ENCODE data around the gene KAZN. TPM values are rescaled to one million over a fixed set of nuclear protein-coding genes. Genes with fewer than 3 reads are reported as not detected.
A peak's percentile ranks its signal among the peaks of the same experiment; 100 is the strongest.

KAZN gene
- total and polyA plus RNA-seq, 2 of the 8 experiments (the other 6 are each of a cell fraction or from before 2014, with no cell fraction given), result 3.7 to 11.8 TPM

DNA sequence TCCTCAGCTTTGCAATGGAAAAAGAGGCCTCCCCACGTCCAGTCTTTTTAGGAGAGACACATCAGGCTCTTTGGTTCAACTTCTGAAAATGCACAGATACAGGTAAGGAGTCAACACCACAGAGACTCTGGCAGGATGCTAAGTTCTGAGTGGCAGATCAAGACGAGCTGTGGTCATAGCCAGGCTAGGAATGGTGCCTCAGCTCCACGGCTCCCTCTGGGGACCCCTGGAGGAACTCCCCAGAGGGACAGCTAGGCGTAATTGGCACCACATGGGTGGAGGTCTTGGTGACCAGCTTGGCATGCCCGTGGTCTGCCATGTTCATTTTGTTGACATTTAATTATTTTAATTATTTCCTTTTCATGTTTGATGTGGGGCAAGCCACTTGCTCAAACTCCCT, 206.1 kb downstream of the KAZN start:
- Histone ChIP-seq H2BK12ac (ENCODE audit: low read depth, low read length) (no peak overlapping the region), H3K23me2 (ENCODE audit: low read depth, low read length) (no peaks in the 10 kb centered on the region), H2BK5ac (ENCODE audit: low read depth, low read length) (no peak overlapping the region), H3K9ac (replicated peaks in 1 of 4; ENCODE audit: extremely low read depth in 1 of 4, low read depth in 3 of 4, low read length in 3 of 4) (no peak overlapping the region), H3K27me3 (replicated peaks in 1 of 4; ENCODE audit: control insufficient read depth in 3 of 4, extremely low read depth in 1 of 4, insufficient read depth in 3 of 4, low read length in 3 of 4) (no peaks in the 10 kb centered on the region), H4K8ac (ENCODE audit: extremely low read depth, insufficient read depth, low read length) (no peak overlapping the region), H3K4ac (replicated peaks; ENCODE audit: insufficient read length, low read depth, low read length) (no peak overlapping the region), H4K20me1 (replicated peaks in 1 of 2; ENCODE audit: control insufficient read depth in 1 of 2, insufficient read depth in 2 of 2, low read length in 2 of 2) (no peaks in the 10 kb centered on the region), H3K4me3 (ENCODE audit: extremely low read depth in 1 of 4, insufficient read depth in 2 of 4, low read depth in 3 of 4, low read length in 4 of 4) (no peak overlapping the region), H2BK15ac (ENCODE audit: low read length) (no peak overlapping the region), H3K36me3 (ENCODE audit: control insufficient read depth in 2 of 4, insufficient read depth in 4 of 4, low read length in 3 of 4) (no peaks in the 10 kb centered on the region), H2BK120ac (replicated peaks; ENCODE audit: low read depth, low read length) (no peak overlapping the region), H2AFZ (ENCODE audit: low read length) (no peak overlapping the region), H2AK5ac (ENCODE audit: low read depth, low read length) (no peak overlapping the region), H4K5ac (ENCODE audit: insufficient read length, low read depth, low read length) (no peak overlapping the region), H3K27ac (ENCODE audit: low read depth, low read length) (no peak overlapping the region), H3K4me2 (ENCODE audit: insufficient read depth in 1 of 2, low read depth in 2 of 2, low read length in 2 of 2) (no peak overlapping the region), H2BK20ac (ENCODE audit: low read length) (no peak overlapping the region), H4K91ac (replicated peaks; ENCODE audit: insufficient read length, low read length) (no peak overlapping the region), H3K79me2 (ENCODE audit: control insufficient read depth in 1 of 2, insufficient read depth in 2 of 2, low read length in 2 of 2) (no peaks in the 10 kb centered on the region), H3K18ac (ENCODE audit: extremely low read depth, low read length) (no peak overlapping the region), H3K56ac (replicated peaks; ENCODE audit: insufficient read length, low read depth, low read length) (no peak overlapping the region), H3K14ac (ENCODE audit: insufficient read length) (no peak overlapping the region), H3K79me1 (ENCODE audit: low read depth, low read length) (no peaks in the 10 kb centered on the region), H3K4me1 (replicated peaks in 1 of 4; ENCODE audit: control insufficient read depth in 3 of 4, insufficient read depth in 4 of 4, low read length in 3 of 4) (no peaks in the 10 kb centered on the region), H3K23ac (ENCODE audit: insufficient read length) (no peak overlapping the region), H3K9me3 (ENCODE audit: insufficient read depth in 2 of 2, low read depth in 1 of 2, low read length in 1 of 2) (peaks cover 15 to 20% of the 10 kb centered on the region in 2 experiments)
- FAIRE-seq, result no peak
- TF ChIP-seq, protein P1, sequence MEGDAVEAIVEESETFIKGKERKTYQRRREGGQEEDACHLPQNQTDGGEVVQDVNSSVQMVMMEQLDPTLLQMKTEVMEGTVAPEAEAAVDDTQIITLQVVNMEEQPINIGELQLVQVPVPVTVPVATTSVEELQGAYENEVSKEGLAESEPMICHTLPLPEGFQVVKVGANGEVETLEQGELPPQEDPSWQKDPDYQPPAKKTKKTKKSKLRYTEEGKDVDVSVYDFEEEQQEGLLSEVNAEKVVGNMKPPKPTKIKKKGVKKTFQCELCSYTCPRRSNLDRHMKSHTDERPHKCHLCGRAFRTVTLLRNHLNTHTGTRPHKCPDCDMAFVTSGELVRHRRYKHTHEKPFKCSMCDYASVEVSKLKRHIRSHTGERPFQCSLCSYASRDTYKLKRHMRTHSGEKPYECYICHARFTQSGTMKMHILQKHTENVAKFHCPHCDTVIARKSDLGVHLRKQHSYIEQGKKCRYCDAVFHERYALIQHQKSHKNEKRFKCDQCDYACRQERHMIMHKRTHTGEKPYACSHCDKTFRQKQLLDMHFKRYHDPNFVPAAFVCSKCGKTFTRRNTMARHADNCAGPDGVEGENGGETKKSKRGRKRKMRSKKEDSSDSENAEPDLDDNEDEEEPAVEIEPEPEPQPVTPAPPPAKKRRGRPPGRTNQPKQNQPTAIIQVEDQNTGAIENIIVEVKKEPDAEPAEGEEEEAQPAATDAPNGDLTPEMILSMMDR (IDR thresholded peaks at IDR 0.05; ENCODE audit: control extremely low read depth in 1 of 3, insufficient read depth in 1 of 3, low read depth in 1 of 3, low read length in 3 of 3), result peak; percentile 70 to 82 (median 80)
- TF ChIP-seq YY1 (IDR thresholded peaks at IDR 0.05; ENCODE audit: low read depth, low read length) (0 out of 2 replicates have a peak, but pooled peaks have one; percentile 34), RAD21 (IDR thresholded peaks at IDR 0.05 in 1 of 2, conservative IDR thresholded peaks at IDR 0.05 in 1 of 2; ENCODE audit: low read depth in 2 of 2, low read length in 2 of 2) (peak; percentile 72 to 81), KDM5A (IDR thresholded peaks at IDR 0.05; ENCODE audit: low read length) (no peak)
- WGBS, 2 experiments (ENCODE audit: extremely low coverage in 1 of 2, insufficient coverage in 1 of 2, insufficient read length in 1 of 2, insufficient replicate concordance in 2 of 2, low coverage in 1 of 2, low lambda C conversion rate in 2 of 2, missing lambda C conversion rate in 1 of 2), result 72% methylated on average over 5 of the region's 5 CpGs; no CpG with 5 or more reads in 1 of the 2 experiments
- CTCF ChIA-PET (ENCODE audit: partially characterized antibody), result interaction anchor here (0.7 to 3.7 kb wide), 41 partner anchors 8 to 338 kb away, joined by 3 to 20 read pairs (median 4); no protein-coding TSS in a partner anchor
- POLR2A ChIA-PET (ENCODE audit: partially characterized antibody), result interaction anchor here (0.8 kb wide), 1 partner anchor 223 kb away, joined by 3 read pairs; no protein-coding TSS in a partner anchor
- DNase-seq (ENCODE audit: low read depth in 1 of 2, low spot score in 2 of 2), result peak; percentile 19 to 64
